Fibroblast of lung (primary cell): Measurements from ENCODE around the gene G0S2. TPM values are rescaled to one million over a fixed set of nuclear protein-coding genes. Genes with fewer than 3 reads are reported as not detected.

Experiments used
- DNase-seq, 2 donors: peaks; one replicate each; pipeline versions ENCODE4 v3.0.0 to v3.0.0-alpha.2; 2010; ENCODE audit warnings: low read depth in 2 of 2
- H2AFZ ChIP-seq: 2 replicates; pipeline ENCODE4 v1.5.1; 2012; ENCODE audit warnings: low read length, control low read depth, inconsistent platforms
- H3K27ac ChIP-seq: 2 replicates; pipeline ENCODE4 v1.5.1; 2011; ENCODE audit warnings: low read length, control low read depth; ENCODE audit not compliant: insufficient read depth
- H3K27me3 ChIP-seq: 2 replicates; pipeline ENCODE4 v1.5.1; 2011; ENCODE audit warnings: mild to moderate bottlenecking, low read length; ENCODE audit not compliant: control insufficient read depth, insufficient read depth
- H3K36me3 ChIP-seq: 2 replicates; pipeline ENCODE4 v1.5.1; 2011; ENCODE audit warnings: low read length; ENCODE audit not compliant: control insufficient read depth, insufficient read depth
- H3K4me1 ChIP-seq: 2 replicates; pipeline ENCODE4 v1.5.1; 2011; ENCODE audit warnings: low read length; ENCODE audit not compliant: control insufficient read depth, insufficient read depth; ENCODE audit errors: extremely low read depth
- H3K4me2 ChIP-seq: 2 replicates; pipeline ENCODE4 v1.5.1; 2011; ENCODE audit warnings: low read length, control low read depth; ENCODE audit not compliant: insufficient read depth; ENCODE audit errors: extremely low read depth
- H3K4me3 ChIP-seq, 4 experiments: fragments of 200-600 bp in 1 of 4; sonication (generic) in 1 of 4; replicated peaks in 1 of 4; 2 replicates each; pipeline ENCODE4 v1.5.1; 2011 to 2016; ENCODE audit warnings: low read length in 4 of 4, low read depth in 3 of 4, mild to moderate bottlenecking in 3 of 4, control low read depth in 2 of 4, inconsistent platforms in 1 of 4, mixed read lengths in 1 of 4; ENCODE audit not compliant: insufficient read depth in 1 of 4; ENCODE audit errors: control extremely low read depth in 1 of 4
- H3K79me2 ChIP-seq: 2 replicates; pipeline ENCODE4 v1.5.1; 2012; ENCODE audit warnings: mild to moderate bottlenecking, low read length, inconsistent platforms; ENCODE audit not compliant: control insufficient read depth, insufficient read depth
- H3K9ac ChIP-seq: 2 replicates; pipeline ENCODE4 v1.5.1; 2011; ENCODE audit warnings: mild to moderate bottlenecking, low read length, control low read depth; ENCODE audit not compliant: insufficient read depth
- H3K9me3 ChIP-seq: 2 replicates; pipeline ENCODE4 v1.5.1; 2012; ENCODE audit warnings: low read depth, low read length; ENCODE audit not compliant: control insufficient read depth, insufficient read depth
- H4K20me1 ChIP-seq: 2 replicates; pipeline ENCODE4 v1.5.1; 2011; ENCODE audit warnings: low read length; ENCODE audit not compliant: control insufficient read depth, insufficient read depth; ENCODE audit errors: extremely low read depth
- CTCF ChIP-seq, 2 donors: IDR thresholded peaks in 1 of 2; conservative IDR thresholded peaks in 1 of 2; 1 replicate in 1 of 2; 2 replicates in 1 of 2; pipeline ENCODE4 v1.5.1; 2011 to 2012; ENCODE audit warnings: low read length in 2 of 2, control low read depth in 1 of 2, inconsistent platforms in 1 of 2, low read depth in 1 of 2, mild to moderate bottlenecking in 1 of 2
- EZH2 ChIP-seq: IDR thresholded peaks from 2 replicates; pipeline ENCODE4 v1.5.1; 2012; ENCODE audit warnings: low read length, control low read depth, mild to moderate bottlenecking; ENCODE audit errors: missing control alignments
- polyA plus RNA-seq, 2 donors: library from polyadenylated mRNA; depleted of rRNA in 1 of 2; stranded (reverse) in 1 of 2; unstranded in 1 of 2; fragments of >200 nt; gene quantifications; 2 replicates each; pipeline ENCODE4 v1.2.1, GENCODE V29; 2011 to 2012; ENCODE audit warnings: missing spikeins in 1 of 2
- total RNA-seq: library from RNA; depleted of rRNA; stranded (reverse); fragments of >200 nt; gene quantifications from 2 replicates; pipeline ENCODE4 v1.2.1, GENCODE V29; 2014

Gene G0S2
- total and polyA plus RNA-seq, 2 donors (not counting 1 experiment from before 2014, with no cell fraction given), result 3.9 to 79.1 TPM

- Histone ChIP-seq H3K36me3 (no peaks in the 10 kb centered on the region), H2AFZ (peak overlapping the region; percentile 5), H3K9me3 (no peaks in the 10 kb centered on the region), H3K9ac (no peak overlapping the region), H3K4me3 (no peak overlapping the region), H3K4me1 (peaks cover 43% of the 10 kb centered on the region), H3K79me2 (no peaks in the 10 kb centered on the region), H3K4me2 (peak overlapping the region; percentile 73), H3K27me3 (no peaks in the 10 kb centered on the region), H3K27ac (peak overlapping the region; percentile 65), H4K20me1 (no peaks in the 10 kb centered on the region)
- peak; percentile 93 to 97 for DNase-seq
- TF ChIP-seq CTCF (conservative IDR thresholded peaks at IDR 0.05 in 1 of 2, IDR thresholded peaks at IDR 0.05 in 1 of 2; ENCODE audit: low read depth in 1 of 2, low read length in 2 of 2) (no peak), EZH2 (no peak)
Observed at GRCh38 chr1:209648931-209649776, 26.1 kb upstream of the G0S2 start.

DNA sequence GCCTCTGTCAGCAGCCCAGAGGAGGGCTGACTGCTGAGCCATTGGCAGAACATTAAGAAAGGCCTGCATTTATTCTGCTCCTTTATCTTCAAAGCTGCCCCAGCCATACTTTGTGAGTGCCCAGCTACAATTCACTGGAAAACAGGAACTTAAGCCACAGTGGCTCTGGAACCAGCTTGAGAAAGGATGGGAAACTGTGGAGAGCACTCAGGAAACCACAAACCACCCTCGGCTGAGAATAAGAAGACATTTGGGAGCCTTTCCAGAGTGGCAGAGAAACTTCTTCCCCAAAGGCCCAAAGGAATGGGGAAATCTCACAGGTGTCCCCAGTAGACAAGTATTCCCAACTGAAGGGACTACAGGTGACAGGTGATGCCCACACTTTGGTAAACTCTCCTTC, 24.8 kb upstream of the G0S2 start:
- H3K4me2 ChIP-seq, result peak overlapping the region; percentile 8
- peak in 1 of 2 donors; percentile 64 for DNase-seq
- no peaks in the 10 kb centered on the region for H3K79me2 ChIP-seq
- H4K20me1 ChIP-seq, result no peaks in the 10 kb centered on the region
- H3K4me3 ChIP-seq, result no peak overlapping the region
- H2AFZ ChIP-seq, result no peak overlapping the region
- H3K9ac ChIP-seq, result no peak overlapping the region
- H3K4me1 ChIP-seq, result peaks cover 43% of the 10 kb centered on the region
- no peak overlapping the region for H3K27ac ChIP-seq
- TF ChIP-seq EZH2 (no peak), CTCF (conservative IDR thresholded peaks at IDR 0.05 in 1 of 2, IDR thresholded peaks at IDR 0.05 in 1 of 2; ENCODE audit: low read depth in 1 of 2, low read length in 2 of 2) (no peak)
- no peaks in the 10 kb centered on the region for H3K27me3 ChIP-seq
- H3K36me3 ChIP-seq, result no peaks in the 10 kb centered on the region
- H3K9me3 ChIP-seq, result no peaks in the 10 kb centered on the region

DNA sequence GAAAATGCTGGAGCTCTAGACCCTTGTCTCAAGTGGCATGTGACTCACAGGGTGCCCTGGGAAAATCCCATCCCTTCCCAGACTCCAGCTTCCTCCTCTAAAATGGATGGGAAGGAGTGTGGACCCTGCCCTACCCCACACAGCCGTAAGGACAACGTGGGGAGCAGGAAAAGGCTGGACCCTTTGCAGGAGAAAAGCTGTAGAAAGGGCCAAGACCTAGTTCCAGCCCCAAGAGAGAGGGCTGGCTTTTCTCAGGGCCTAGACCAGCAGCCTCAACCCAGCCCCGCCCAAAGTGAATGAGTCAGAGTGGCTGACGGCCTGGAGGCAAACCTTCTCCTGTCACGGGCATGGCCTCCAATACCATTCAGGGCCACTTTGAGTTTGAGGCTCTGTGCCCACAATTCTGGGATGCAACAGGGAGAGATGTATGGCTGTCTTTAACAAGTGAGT, 24.0 kb upstream of the G0S2 start:
- no peaks in the 10 kb centered on the region for H3K9me3 ChIP-seq
- H3K4me1 ChIP-seq, result peaks cover 39% of the 10 kb centered on the region
- no peaks in the 10 kb centered on the region for H3K27me3 ChIP-seq
- no peak overlapping the region for H3K27ac ChIP-seq
- H3K79me2 ChIP-seq, result no peaks in the 10 kb centered on the region
- peak; percentile 75 to 79 for DNase-seq
- H3K36me3 ChIP-seq, result no peaks in the 10 kb centered on the region
- TF ChIP-seq CTCF (conservative IDR thresholded peaks at IDR 0.05 in 1 of 2, IDR thresholded peaks at IDR 0.05 in 1 of 2; ENCODE audit: low read depth in 1 of 2, low read length in 2 of 2) (no peak), EZH2 (no peak)
- peak overlapping the region; percentile 77 for H2AFZ ChIP-seq
- no peaks in the 10 kb centered on the region for H4K20me1 ChIP-seq
- H3K4me2 ChIP-seq, result no peak overlapping the region
- H3K4me3 ChIP-seq, result no peak overlapping the region
- H3K9ac ChIP-seq, result no peak overlapping the region
